ENCODE measurements around the gene SAMD11. TPM values are rescaled to one million over a fixed set of nuclear protein-coding genes. Genes with fewer than 3 reads are reported as not detected.

The SAMD11 gene
- total RNA-seq, 4 donors from 2014 or later: 6.2 to 28.8 (median 13.9) TPM

DNA sequence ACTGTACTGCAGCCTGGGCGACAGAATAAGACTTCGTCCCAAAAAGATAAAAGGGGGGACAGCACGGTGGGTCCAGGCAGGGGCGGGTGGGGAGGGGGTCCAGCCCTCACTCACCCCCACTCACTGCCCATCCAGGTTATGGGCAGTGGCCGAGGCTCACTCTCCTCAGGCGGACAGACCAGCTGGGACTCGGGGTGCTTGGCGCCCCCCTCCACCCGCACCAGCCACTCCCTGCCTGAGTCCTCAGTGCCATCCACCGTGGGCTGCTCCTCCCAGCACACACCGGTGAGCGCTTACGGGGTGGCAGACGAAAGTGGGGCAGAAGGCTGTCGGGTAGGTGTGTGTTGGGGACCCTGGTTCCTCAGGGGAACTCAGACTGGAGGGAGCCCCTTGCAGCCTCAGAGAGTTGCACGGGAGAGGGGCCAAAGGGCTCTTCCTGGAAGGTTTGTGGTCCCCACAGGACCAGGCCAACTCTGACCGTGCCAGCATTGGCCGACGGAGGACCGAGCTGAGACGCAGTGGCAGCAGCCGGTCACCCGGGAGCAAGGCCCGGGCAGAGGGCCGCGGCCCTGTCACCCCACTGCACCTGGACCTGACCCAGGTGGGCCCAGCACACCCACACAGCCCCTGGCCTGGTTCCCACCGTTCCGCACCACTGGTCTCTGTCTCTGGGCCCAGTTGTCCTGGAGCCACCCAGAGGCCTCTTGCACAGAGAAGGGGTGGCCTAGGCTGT, 49.2 kb downstream of the SAMD11 start:
- WGBS: 86% methylated on average over 28 of the region's 28 CpGs
- Histone ChIP-seq H3K36me3 (no peaks in the 10 kb centered on the region), H3K27ac (replicated peaks in 1 of 4) (no peak overlapping the region), H3K27me3 (peaks cover 0 to 86% (median 32%) of the 10 kb centered on the region in 4 donors), H3K4me3 (no peak overlapping the region), H3K4me1 (peaks cover 5 to 14% (median 10%) of the 10 kb centered on the region in 4 donors), H3K9me3 (no peaks in the 10 kb centered on the region)
- DNase-seq (ENCODE audit: extremely low spot score): no peak
- TF ChIP-seq, protein P1, sequence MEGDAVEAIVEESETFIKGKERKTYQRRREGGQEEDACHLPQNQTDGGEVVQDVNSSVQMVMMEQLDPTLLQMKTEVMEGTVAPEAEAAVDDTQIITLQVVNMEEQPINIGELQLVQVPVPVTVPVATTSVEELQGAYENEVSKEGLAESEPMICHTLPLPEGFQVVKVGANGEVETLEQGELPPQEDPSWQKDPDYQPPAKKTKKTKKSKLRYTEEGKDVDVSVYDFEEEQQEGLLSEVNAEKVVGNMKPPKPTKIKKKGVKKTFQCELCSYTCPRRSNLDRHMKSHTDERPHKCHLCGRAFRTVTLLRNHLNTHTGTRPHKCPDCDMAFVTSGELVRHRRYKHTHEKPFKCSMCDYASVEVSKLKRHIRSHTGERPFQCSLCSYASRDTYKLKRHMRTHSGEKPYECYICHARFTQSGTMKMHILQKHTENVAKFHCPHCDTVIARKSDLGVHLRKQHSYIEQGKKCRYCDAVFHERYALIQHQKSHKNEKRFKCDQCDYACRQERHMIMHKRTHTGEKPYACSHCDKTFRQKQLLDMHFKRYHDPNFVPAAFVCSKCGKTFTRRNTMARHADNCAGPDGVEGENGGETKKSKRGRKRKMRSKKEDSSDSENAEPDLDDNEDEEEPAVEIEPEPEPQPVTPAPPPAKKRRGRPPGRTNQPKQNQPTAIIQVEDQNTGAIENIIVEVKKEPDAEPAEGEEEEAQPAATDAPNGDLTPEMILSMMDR (IDR thresholded peaks at IDR 0.05): no peak
- TF ChIP-seq POLR2AphosphoS5 (IDR thresholded peaks at IDR 0.05) (no peak), POLR2A (IDR thresholded peaks at IDR 0.05; ENCODE audit: low read depth) (no peak)
- intact Hi-C loops (cut with DNase I): no loop called here

DNA sequence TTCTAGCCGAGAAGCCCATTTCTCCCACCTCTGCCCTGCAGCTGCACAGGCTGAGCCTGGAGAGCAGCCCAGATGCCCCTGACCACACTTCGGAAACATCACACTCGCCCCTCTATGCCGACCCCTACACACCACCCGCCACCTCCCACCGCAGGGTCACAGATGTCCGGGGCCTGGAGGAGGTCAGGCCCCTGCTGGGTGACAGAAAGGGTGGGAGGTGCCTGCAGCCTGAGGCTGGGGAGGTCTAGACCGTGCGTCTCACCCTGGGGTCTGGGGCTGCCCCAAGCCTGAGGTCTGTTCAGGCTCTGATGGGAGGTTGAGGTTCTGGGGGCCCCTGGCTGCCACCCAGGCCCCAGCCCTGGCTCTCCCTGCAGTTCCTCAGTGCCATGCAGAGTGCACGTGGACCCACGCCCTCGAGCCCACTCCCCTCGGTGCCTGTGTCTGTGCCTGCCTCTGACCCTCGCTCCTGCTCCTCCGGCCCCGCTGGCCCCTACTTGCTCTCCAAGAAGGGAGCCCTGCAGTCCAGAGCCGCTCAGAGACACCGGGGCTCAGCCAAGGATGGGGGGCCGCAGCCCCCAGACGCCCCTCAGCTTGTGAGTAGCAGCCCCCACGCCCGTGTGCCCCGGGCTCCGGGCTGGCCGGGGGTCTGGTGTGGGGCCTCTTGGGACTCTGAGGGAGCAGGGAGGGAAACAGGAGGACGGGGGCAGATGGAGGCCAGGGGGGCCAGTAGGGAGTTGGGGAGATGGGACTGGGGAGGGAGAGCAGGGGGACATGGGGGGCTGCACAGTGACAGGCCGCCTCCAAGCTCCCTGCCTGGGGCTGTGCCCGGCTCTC, 50.0 kb downstream of the SAMD11 start:
- no peaks in the 10 kb centered on the region for H3K9me3 ChIP-seq
- no peak for TF ChIP-seq POLR2A (IDR thresholded peaks at IDR 0.05; ENCODE audit: low read depth)
- no peak for TF ChIP-seq EP300 (IDR thresholded peaks at IDR 0.05)
- TF ChIP-seq, protein P1 (IDR thresholded peaks at IDR 0.05): no peak
- TF ChIP-seq POLR2AphosphoS5 (IDR thresholded peaks at IDR 0.05): no peak
- peaks cover 0 to 86% (median 32%) of the 10 kb centered on the region in 4 donors for H3K27me3 ChIP-seq
- H3K4me3 ChIP-seq: no peak overlapping the region
- no peaks in the 10 kb centered on the region for H3K36me3 ChIP-seq
- H3K27ac ChIP-seq (replicated peaks in 1 of 4): no peak overlapping the region
- H3K4me1 ChIP-seq: peaks cover 5 to 14% (median 10%) of the 10 kb centered on the region in 4 donors
- intact Hi-C loops (cut with DNase I): no loop called here
- DNase-seq (ENCODE audit: extremely low spot score): no peak
- 74% methylated on average over 17 of the region's 28 CpGs for WGBS

DNA sequence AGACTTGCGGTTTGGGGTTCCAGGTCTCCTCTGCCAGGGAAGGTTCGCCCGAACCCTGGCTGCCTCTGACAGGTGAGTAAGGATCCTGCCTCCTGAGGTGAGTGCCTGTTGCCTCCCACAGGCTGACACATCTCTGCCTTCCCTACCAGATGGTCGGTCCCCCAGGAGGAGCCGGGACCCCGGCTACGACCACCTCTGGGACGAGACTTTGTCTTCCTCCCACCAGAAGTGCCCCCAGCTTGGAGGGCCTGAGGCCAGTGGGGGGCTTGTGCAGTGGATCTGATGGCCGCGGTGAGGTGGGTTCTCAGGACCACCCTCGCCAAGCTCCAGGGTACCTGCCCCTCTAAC, 50.5 kb downstream of the SAMD11 start:
- H3K27ac ChIP-seq (replicated peaks in 1 of 4): no peak overlapping the region
- peaks cover 5 to 14% (median 10%) of the 10 kb centered on the region in 4 donors for H3K4me1 ChIP-seq
- H3K36me3 ChIP-seq: no peaks in the 10 kb centered on the region
- WGBS: 93% methylated on average over 8 of the region's 11 CpGs
- intact Hi-C loops (cut with DNase I): no loop called here
- H3K27me3 ChIP-seq: peaks cover 0 to 86% (median 32%) of the 10 kb centered on the region in 4 donors
- H3K9me3 ChIP-seq: no peaks in the 10 kb centered on the region
- no peak for TF ChIP-seq POLR2AphosphoS5 (IDR thresholded peaks at IDR 0.05)
- no peak for TF ChIP-seq POLR2A (IDR thresholded peaks at IDR 0.05; ENCODE audit: low read depth)
- TF ChIP-seq EP300 (IDR thresholded peaks at IDR 0.05): no peak
- TF ChIP-seq, protein P1 (IDR thresholded peaks at IDR 0.05): no peak
- H3K4me3 ChIP-seq: no peak overlapping the region
- DNase-seq (ENCODE audit: extremely low spot score): no peak

DNA sequence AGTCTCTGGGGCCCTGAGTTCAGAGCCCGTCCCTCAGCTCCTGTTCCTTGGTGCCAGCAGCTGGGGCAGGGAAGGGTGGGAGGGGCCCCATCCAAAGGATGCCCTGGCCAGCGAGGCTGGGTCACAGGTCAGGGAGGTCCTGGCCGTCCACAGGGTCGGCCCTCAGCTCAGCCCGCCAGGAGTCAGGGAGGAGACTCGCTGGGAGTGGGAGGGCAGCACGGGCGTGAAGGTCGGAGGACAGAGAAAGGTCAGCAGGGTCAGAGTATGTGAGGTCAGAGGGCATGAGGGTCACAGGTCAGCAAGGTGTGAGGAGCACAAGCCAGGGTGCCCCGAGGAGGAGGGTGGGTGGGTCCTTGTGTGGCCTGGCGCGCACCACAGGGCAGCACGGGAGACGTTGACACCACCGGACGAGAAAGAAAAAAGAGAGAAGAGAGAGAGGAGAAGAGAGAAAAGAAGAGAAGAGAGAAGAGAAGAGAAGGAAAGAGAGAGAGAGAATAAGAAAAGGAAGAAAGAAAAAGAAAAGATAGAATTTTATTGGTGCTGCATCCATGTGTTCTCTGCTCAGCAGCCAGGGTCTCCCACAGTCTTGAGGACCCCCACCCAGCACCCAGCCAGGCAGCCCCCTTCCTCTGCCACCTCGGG, 51.1 kb downstream of the SAMD11 start:
- no peaks in the 10 kb centered on the region for H3K9me3 ChIP-seq
- 66% methylated on average over 17 of the region's 17 CpGs for WGBS
- H3K4me1 ChIP-seq: peaks cover 5 to 14% (median 10%) of the 10 kb centered on the region in 4 donors
- no peak for TF ChIP-seq POLR2AphosphoS5 (IDR thresholded peaks at IDR 0.05)
- TF ChIP-seq POLR2A (IDR thresholded peaks at IDR 0.05; ENCODE audit: low read depth): no peak
- TF ChIP-seq EP300 (IDR thresholded peaks at IDR 0.05): no peak
- TF ChIP-seq, protein P1 (IDR thresholded peaks at IDR 0.05): no peak
- H3K4me3 ChIP-seq: no peak overlapping the region
- H3K27me3 ChIP-seq: peaks cover 0 to 87% (median 32%) of the 10 kb centered on the region in 4 donors
- DNase-seq (ENCODE audit: extremely low spot score): no peak
- intact Hi-C loops (cut with DNase I): no loop called here
- no peak overlapping the region for H3K27ac ChIP-seq (replicated peaks in 1 of 4)
- no peaks in the 10 kb centered on the region for H3K36me3 ChIP-seq
